Measurements from ENCODE around the gene DEXI. TPM values are rescaled to one million over a fixed set of nuclear protein-coding genes. Genes with fewer than 3 reads are reported as not detected.

The DEXI gene
- total RNA-seq, 1 experiment from 2014 or later: 28.3 TPM

GRCh38 chr16:10964891-10965326 is 22.6 kb upstream of the DEXI start:
- H4K91ac ChIP-seq (ENCODE audit: insufficient read length, low read depth, low read length): no peak overlapping the region
- H2AFZ ChIP-seq (ENCODE audit: low read length): no peak overlapping the region
- no peak overlapping the region for H2BK15ac ChIP-seq (ENCODE audit: low read depth, low read length)
- H3K18ac ChIP-seq (ENCODE audit: insufficient read length, low read depth, low read length): no peak overlapping the region
- Mint-ChIP-seq H3K9me3 (no peaks in the 10 kb centered on the region), H3K36me3 (ENCODE audit: insufficient read depth in 1 of 3, low read depth in 3 of 3) (peaks cover 0 to 10% (median 9%) of the 10 kb centered on the region in 3 experiments; a peak in 4 of 7 replicates), H3K4me3 (no peak overlapping the region), H3K27me3 (ENCODE audit: low read depth) (no peaks in the 10 kb centered on the region), H3K4me1 (peaks cover 5% of the 10 kb centered on the region in 2 experiments), H3K27ac (no peak overlapping the region)
- no peak overlapping the region for H4K8ac ChIP-seq (replicated peaks; ENCODE audit: insufficient read length, low read depth, low read length)
- no peaks in the 10 kb centered on the region for H3K27me3 ChIP-seq (ENCODE audit: insufficient read depth, low read length)
- H3K23ac ChIP-seq (ENCODE audit: insufficient read length, low read depth, low read length): no peak overlapping the region
- H4K5ac ChIP-seq (ENCODE audit: insufficient read length, low read depth, low read length): no peak overlapping the region
- H3K23me2 ChIP-seq (ENCODE audit: insufficient read length, low read depth, low read length, poor library complexity, severe bottlenecking): no peaks in the 10 kb centered on the region
- H3K79me2 ChIP-seq (ENCODE audit: insufficient read depth, low read length): no peaks in the 10 kb centered on the region
- no peak overlapping the region for H3K4ac ChIP-seq (ENCODE audit: low read depth, low read length)
- no peak overlapping the region for H2BK5ac ChIP-seq (ENCODE audit: insufficient read length, low read length)
- WGBS (ENCODE audit: extremely low coverage, insufficient read length, low lambda C conversion rate): no CpG with 5 or more reads among the region's 8 CpGs
- no peaks in the 10 kb centered on the region for H3K4me1 ChIP-seq (ENCODE audit: insufficient read depth, low read length)
- H2BK120ac ChIP-seq (ENCODE audit: low read depth, low read length, poor library complexity, severe bottlenecking): no peak overlapping the region
- DNase-seq: no peak
- no peak overlapping the region for H2BK20ac ChIP-seq (ENCODE audit: low read depth, low read length, poor library complexity, severe bottlenecking)
- no peaks in the 10 kb centered on the region for H3K9me3 ChIP-seq (ENCODE audit: control insufficient read depth, low read depth, low read length)
- H2AK5ac ChIP-seq (ENCODE audit: insufficient read length, low read length): no peak overlapping the region
- no peak overlapping the region for H3K14ac ChIP-seq (ENCODE audit: insufficient read depth, low read length)
- TF ChIP-seq CTCF (conservative IDR thresholded peaks at IDR 0.05): no peak
- H3K79me1 ChIP-seq (ENCODE audit: insufficient read depth, low read depth, low read length, poor library complexity, severe bottlenecking): no peaks in the 10 kb centered on the region
- H3K9ac ChIP-seq (ENCODE audit: extremely low read depth, insufficient read length, low read length): no peak overlapping the region
- H4K20me1 ChIP-seq (ENCODE audit: control insufficient read depth, insufficient read depth, insufficient read length): no peaks in the 10 kb centered on the region
- H3K56ac ChIP-seq (ENCODE audit: insufficient read length, low read depth, low read length): no peak overlapping the region
- no peak overlapping the region for H3K4me2 ChIP-seq (ENCODE audit: insufficient read depth, insufficient read length, low read length)
- no peak overlapping the region for H2BK12ac ChIP-seq (ENCODE audit: insufficient read length, low read depth, low read length)
- H3T11ph ChIP-seq (ENCODE audit: low read length): no peak overlapping the region
- no peak overlapping the region for H3K27ac ChIP-seq (ENCODE audit: insufficient read length, low read depth, low read length)

Data from H9 (cell line).